GF-D8 (cell line): ENCODE data around the gene RETSAT.
"Not testable (repeated sequence)": the region's sequence is repeated elsewhere in the genome, so short reads cannot be mapped to it uniquely, and the experiment has no call there.

Source experiments
- DNase-seq: peaks from one replicate; lab custom pipeline; 2025; lab: John Stamatoyannopoulos, UW

Gene RETSAT

GRCh38 chr2:85378257-85378656 is 23.9 kb upstream of the RETSAT start:
- no peak for DNase-seq

GRCh38 chr2:85377083-85377482 is 22.8 kb upstream of the RETSAT start:
- DNase-seq: no peak

- no peak for DNase-seq
Observed at GRCh38 chr2:85376291-85377065, 22.1 kb upstream of the RETSAT start.

GRCh38 chr2:85371045-85371444 is 16.7 kb upstream of the RETSAT start:
- no peak for DNase-seq

- DNase-seq: no peak
Observed at GRCh38 chr2:85369500-85369899, 15.2 kb upstream of the RETSAT start.

GRCh38 chr2:85368921-85369320 is 14.6 kb upstream of the RETSAT start:
- no peak for DNase-seq

- no peak for DNase-seq
Observed at GRCh38 chr2:85367180-85367579, 12.9 kb upstream of the RETSAT start.

GRCh38 chr2:85362653-85363387 is 8.5 kb upstream of the RETSAT start:
- DNase-seq: not testable (repeated sequence)

- DNase-seq: no peak
Observed at GRCh38 chr2:85357736-85358135, 3.4 kb upstream of the RETSAT start.

GRCh38 chr2:85356186-85356585 is 1.9 kb upstream of the RETSAT start:
- no peak for DNase-seq

GRCh38 chr2:85355521-85355920 is 1.2 kb upstream of the RETSAT start:
- no peak for DNase-seq

- DNase-seq: no peak
Observed at GRCh38 chr2:85355073-85355410, 714 bp upstream of the RETSAT start.

GRCh38 chr2:85353876-85354285 is 447 bp downstream of the RETSAT start:
- DNase-seq: no peak

- DNase-seq: no peak
Observed at GRCh38 chr2:85347599-85347998, 6.7 kb downstream of the RETSAT start.

GRCh38 chr2:85344356-85344954 is 9.9 kb downstream of the RETSAT start:
- no peak for DNase-seq

- not testable (repeated sequence) for DNase-seq
Observed at GRCh38 chr2:85343207-85343895, 11.0 kb downstream of the RETSAT start.

- no peak for DNase-seq
Observed at GRCh38 chr2:85342156-85342555, 12.2 kb downstream of the RETSAT start.

GRCh38 chr2:85341269-85342029 is 12.9 kb downstream of the RETSAT start:
- DNase-seq: no peak

GRCh38 chr2:85340034-85340892 is 14.1 kb downstream of the RETSAT start:
- no peak for DNase-seq

GRCh38 chr2:85334928-85335327 is 19.4 kb downstream of the RETSAT start:
- DNase-seq: no peak

- DNase-seq: not testable (repeated sequence)
Observed at GRCh38 chr2:85333877-85334276, 20.5 kb downstream of the RETSAT start.
